Lower lobe of right lung (tissue), 2 donors: ENCODE data around the gene CNNM4. TPM values are rescaled to one million over a fixed set of nuclear protein-coding genes. Genes with fewer than 3 reads are reported as not detected.

Source experiments
- ATAC-seq, 2 donors: fragments of 200-7000 bp; cut with Tn5 transposase; one replicate each; pipeline ENCODE4 v1.9.1; 2020 to 2022; ENCODE audit warnings: mild to moderate bottlenecking in 2 of 2, moderate library complexity in 2 of 2
- DNase-seq: peaks from one replicate; pipeline ENCODE4 v3.0.0-alpha.2; 2020
- H3K27ac ChIP-seq: fragments of 200-600 bp; one replicate; pipeline ENCODE4 v1.8.0; 2022
- H3K27me3 ChIP-seq: fragments of 200-600 bp; one replicate; pipeline ENCODE4 v1.8.0; 2022; ENCODE audit warnings: low read depth
- H3K36me3 ChIP-seq: fragments of 200-600 bp; one replicate; pipeline ENCODE4 v1.8.0; 2022; ENCODE audit warnings: mild to moderate bottlenecking
- H3K4me1 ChIP-seq: fragments of 200-600 bp; one replicate; pipeline ENCODE4 v1.8.0; 2022
- H3K4me3 ChIP-seq: fragments of 200-600 bp; one replicate; pipeline ENCODE4 v1.8.0; 2022; ENCODE audit warnings: mild to moderate bottlenecking
- H3K9me3 ChIP-seq: fragments of 200-600 bp; one replicate; pipeline ENCODE4 v1.8.0; 2022
- intact Hi-C: fragments of 100-400 bp; cut with DNase I; formaldehyde crosslinking; loops from one replicate; pipeline ENCODE4 v1.11.0; 2022
- total RNA-seq: library from RNA; stranded (reverse); fragmentation: NEBNext Ultra II Directional; extraction: Animal tissue kit (Norgen Biotek cat#: 25700); gene quantifications from one replicate; pipeline ENCODE4 v1.2.1, GENCODE V29; 2021
- TF ChIP-seq, protein P1 (sequence below): fragments of 200-600 bp; IDR thresholded peaks from one replicate; pipeline ENCODE4 v1.8.0; 2022; ENCODE audit warnings: antibody characterized with exemption, mild to moderate bottlenecking
- donor health status: DM: no; HTN: yes; CAD: no; lungs with severe emphysema.

CNNM4 gene
- total RNA-seq, 1 donor from 2014 or later: 15.7 TPM

- Histone ChIP-seq H3K27ac (peak overlapping the region; percentile 8), H3K4me1 (peaks cover 8% of the 10 kb centered on the region), H3K36me3 (peaks cover 26% of the 10 kb centered on the region), H3K9me3 (no peaks in the 10 kb centered on the region), H3K4me3 (no peak overlapping the region), H3K27me3 (no peaks in the 10 kb centered on the region)
- intact Hi-C loops: no loop called here
- ATAC-seq (no peak), DNase-seq (no peak)
- TF ChIP-seq, protein P1, sequence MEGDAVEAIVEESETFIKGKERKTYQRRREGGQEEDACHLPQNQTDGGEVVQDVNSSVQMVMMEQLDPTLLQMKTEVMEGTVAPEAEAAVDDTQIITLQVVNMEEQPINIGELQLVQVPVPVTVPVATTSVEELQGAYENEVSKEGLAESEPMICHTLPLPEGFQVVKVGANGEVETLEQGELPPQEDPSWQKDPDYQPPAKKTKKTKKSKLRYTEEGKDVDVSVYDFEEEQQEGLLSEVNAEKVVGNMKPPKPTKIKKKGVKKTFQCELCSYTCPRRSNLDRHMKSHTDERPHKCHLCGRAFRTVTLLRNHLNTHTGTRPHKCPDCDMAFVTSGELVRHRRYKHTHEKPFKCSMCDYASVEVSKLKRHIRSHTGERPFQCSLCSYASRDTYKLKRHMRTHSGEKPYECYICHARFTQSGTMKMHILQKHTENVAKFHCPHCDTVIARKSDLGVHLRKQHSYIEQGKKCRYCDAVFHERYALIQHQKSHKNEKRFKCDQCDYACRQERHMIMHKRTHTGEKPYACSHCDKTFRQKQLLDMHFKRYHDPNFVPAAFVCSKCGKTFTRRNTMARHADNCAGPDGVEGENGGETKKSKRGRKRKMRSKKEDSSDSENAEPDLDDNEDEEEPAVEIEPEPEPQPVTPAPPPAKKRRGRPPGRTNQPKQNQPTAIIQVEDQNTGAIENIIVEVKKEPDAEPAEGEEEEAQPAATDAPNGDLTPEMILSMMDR: no peak
Measured at GRCh38 chr2:96807127-96807471, 46.4 kb downstream of the CNNM4 start.

DNA sequence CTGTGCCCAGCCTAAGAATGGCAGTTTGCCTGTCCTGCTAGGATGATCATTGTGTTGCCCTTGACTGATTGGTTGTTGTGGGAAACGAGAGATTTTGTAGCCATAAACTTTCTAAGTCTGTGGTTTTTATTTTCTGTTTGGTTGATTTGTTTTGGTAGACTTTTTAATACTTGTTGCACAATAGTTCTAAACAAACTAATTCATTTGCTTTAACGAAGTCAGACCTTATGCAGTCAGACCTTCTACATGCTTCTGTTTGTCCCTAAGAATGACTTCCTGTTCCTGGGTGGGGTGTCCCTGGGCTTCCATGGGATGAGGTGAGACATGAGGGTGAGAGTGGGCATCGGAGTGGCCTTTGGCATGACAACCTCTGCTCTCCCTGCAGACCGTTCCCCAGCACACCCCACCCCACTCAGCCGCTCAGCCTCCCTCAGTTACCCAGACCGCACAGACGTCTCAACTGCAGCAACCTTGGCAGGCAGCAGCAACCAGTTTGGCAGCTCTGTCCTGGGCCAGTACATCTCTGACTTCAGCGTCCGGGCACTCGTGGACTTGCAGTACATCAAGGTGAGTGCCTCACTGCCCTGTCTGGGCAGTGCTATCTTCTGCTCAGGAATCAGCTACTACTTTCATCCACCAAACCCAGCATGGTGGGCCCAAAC is 47.6 kb downstream of the CNNM4 start:
- H3K27me3 ChIP-seq: no peaks in the 10 kb centered on the region
- H3K9me3 ChIP-seq: no peaks in the 10 kb centered on the region
- TF ChIP-seq, protein P1: no peak
- H3K4me1 ChIP-seq: peaks cover 8% of the 10 kb centered on the region
- peaks cover 19% of the 10 kb centered on the region for H3K36me3 ChIP-seq
- intact Hi-C loops: no loop called here
- DNase-seq: no peak
- H3K27ac ChIP-seq: no peak overlapping the region
- ATAC-seq: no peak
- H3K4me3 ChIP-seq: no peak overlapping the region

DNA sequence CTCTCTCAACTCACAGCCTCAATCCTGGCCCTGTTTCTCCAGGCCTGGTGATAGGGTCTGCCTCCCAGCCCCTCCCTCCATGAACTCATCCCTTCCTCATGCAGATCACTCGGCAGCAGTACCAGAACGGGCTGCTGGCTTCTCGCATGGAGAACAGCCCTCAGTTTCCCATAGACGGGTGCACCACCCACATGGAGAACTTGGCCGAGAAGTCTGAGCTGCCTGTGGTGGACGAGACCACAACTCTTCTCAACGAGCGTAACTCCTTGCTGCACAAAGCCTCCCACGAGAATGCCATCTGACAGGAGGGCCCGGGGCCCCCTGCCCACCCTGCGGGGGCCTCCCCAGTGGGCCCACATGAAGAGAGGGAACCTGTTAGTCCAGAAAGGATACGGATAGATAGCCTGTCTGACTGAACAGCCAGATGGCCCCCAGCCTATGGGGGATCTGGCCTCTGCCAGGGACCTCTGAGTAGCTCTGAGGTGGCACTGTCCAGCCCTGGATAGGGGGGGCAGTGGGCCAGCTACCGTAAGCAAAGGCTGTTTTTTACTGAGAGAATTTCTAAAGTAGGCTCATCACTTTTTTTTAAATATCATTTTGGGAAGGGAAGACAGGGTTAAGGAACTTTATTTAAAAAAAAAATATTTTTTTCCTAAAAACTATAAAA is 48.6 kb downstream of the CNNM4 start:
- no peak for DNase-seq
- no peak overlapping the region for H3K4me3 ChIP-seq
- intact Hi-C loops: no loop called here
- H3K4me1 ChIP-seq: peaks cover 8% of the 10 kb centered on the region
- ATAC-seq: no peak
- peaks cover 19% of the 10 kb centered on the region for H3K36me3 ChIP-seq
- H3K27me3 ChIP-seq: no peaks in the 10 kb centered on the region
- no peaks in the 10 kb centered on the region for H3K9me3 ChIP-seq
- TF ChIP-seq, protein P1: no peak
- no peak overlapping the region for H3K27ac ChIP-seq

- Histone ChIP-seq H3K4me3 (no peak overlapping the region), H3K27ac (no peak overlapping the region), H3K27me3 (no peaks in the 10 kb centered on the region), H3K4me1 (peaks cover 13% of the 10 kb centered on the region), H3K9me3 (no peaks in the 10 kb centered on the region), H3K36me3 (peaks cover 19% of the 10 kb centered on the region)
- TF ChIP-seq, protein P1: no peak
- no peak for ATAC-seq
- DNase-seq: no peak
- intact Hi-C loops: no loop called here
Measured at GRCh38 chr2:96809951-96810782, 49.5 kb downstream of the CNNM4 start.

GRCh38 chr2:96810783-96811192 is 50.1 kb downstream of the CNNM4 start:
- Histone ChIP-seq H3K4me1 (peaks cover 17% of the 10 kb centered on the region), H3K36me3 (peaks cover 19% of the 10 kb centered on the region), H3K9me3 (no peaks in the 10 kb centered on the region), H3K4me3 (no peak overlapping the region), H3K27me3 (no peaks in the 10 kb centered on the region), H3K27ac (no peak overlapping the region)
- ATAC-seq (no peak), DNase-seq (no peak)
- TF ChIP-seq, protein P1: no peak
- intact Hi-C loops: no loop called here
